Ovary (tissue), 9 donors: ENCODE measurements around the gene ABCA2. TPM values are rescaled to one million over a fixed set of nuclear protein-coding genes. Genes with fewer than 3 reads are reported as not detected.

ENCODE experiments used
- DNase-seq, 5 donors: peaks; one replicate each; pipeline ENCODE4 v3.0.0-alpha.2; 2019 to 2020
- H3K27ac ChIP-seq, 2 donors: fragments of 200-600 bp; one replicate each; pipeline versions ENCODE4 v1.5.1 to v1.8.0; 2019 to 2022
- H3K27me3 ChIP-seq: fragments of 200-600 bp; one replicate; pipeline ENCODE4 v1.8.0; 2022
- H3K36me3 ChIP-seq: fragments of 200-600 bp; sonication (generic); one replicate; pipeline ENCODE4 v1.5.1; 2019
- H3K4me1 ChIP-seq: one replicate; pipeline ENCODE4 v1.8.1; 2013; ENCODE audit warnings: mild to moderate bottlenecking, moderate library complexity; ENCODE audit not compliant: insufficient read depth
- H3K4me3 ChIP-seq: fragments of 200-600 bp; sonication (generic); one replicate; pipeline ENCODE4 v1.5.1; 2017
- H3K9me3 ChIP-seq, 2 donors: fragments of 200-600 bp in 1 of 2; sonication (generic) in 1 of 2; one replicate each; pipeline versions ENCODE4 v1.5.1 to v1.8.1; 2013 to 2019; ENCODE audit warnings: mild to moderate bottlenecking in 1 of 2, moderate library complexity in 1 of 2
- EP300 ChIP-seq: sonication (generic); formaldehyde crosslinking; IDR thresholded peaks from one replicate; pipeline ENCODE4 v1.6.1; 2017; ENCODE audit warnings: antibody characterized with exemption
- POLR2A ChIP-seq: fragments of 450-650 bp; IDR thresholded peaks from one replicate; pipeline ENCODE4 v1.6.1; 2017; ENCODE audit warnings: antibody characterized with exemption, mild to moderate bottlenecking, moderate library complexity
- WGBS, 3 donors: extraction: QIAGEN DNeasy Blood & Tissue Kit in 1 of 3; methylation state at CpG; one replicate each; pipeline versions ENCODE4 v1.1.5 to v1.1.7; 2013 to 2017; 5-methylcytosine and 5-hydroxymethylcytosine counted together
- intact Hi-C, 4 donors: fragments of 100-400 bp; cut with DNase I; formaldehyde crosslinking; loops; one replicate each; pipeline versions ENCODE4 v1.11.0 to v1.15.1; 2022 to 2023
- polyA plus RNA-seq, 2 donors: library from polyadenylated mRNA; stranded (reverse); fragments of 200-250 nt in 1 of 2; fragments of 350-450 nt in 1 of 2; fragmentation: Illumina TruSeq in 1 of 2; extraction: RNeasy Lipid Tissue Mini Kit (QIAGEN cat#74804) in 1 of 2; gene quantifications; one replicate each; pipeline ENCODE4 v1.2.3, GENCODE V29; 2013 to 2014
- total RNA-seq, 7 donors: library from RNA; depleted of rRNA in 2 of 7; stranded (reverse); fragments of >200 nt in 2 of 7; fragmentation: NEBNext Ultra II Directional in 3 of 7; extraction: Animal tissue kit (Norgen Biotek cat#: 25700) in 3 of 7; gene quantifications; one replicate each; pipeline versions ENCODE4 v1.1.0 to v1.2.4, GENCODE V29; 2016 to 2023
- TF ChIP-seq, protein P1 (sequence below), 3 donors: fragments of 450-650 bp in 2 of 3; fragments of 200-600 bp in 1 of 3; IDR thresholded peaks; one replicate each; pipeline versions ENCODE4 v1.5.1 to v1.8.0; 2016 to 2022; ENCODE audit warnings: antibody characterized with exemption in 3 of 3, mild to moderate bottlenecking in 1 of 3
- donor health status: DM: no; HTN: no; CAD: no; lungs with moderate emphysema.
- donor health status: DM: no; HTN: no; CAD: no.
- donor health status: Bipolar disorder and iron deficiency.
- donor health status: DM: yes; HTN: yes; CAD: no.
- donor health status: DM: no; HTN: no; CAD: no.
- donor health status: DM: yes; HTN: yes; CAD: no.

The ABCA2 gene
- total and polyA plus RNA-seq, 9 donors = 2.0 to 26.9 (median 12.3) TPM

GRCh38 chr9:137009938-137010732 is 17.9 kb downstream of the ABCA2 start:
- Histone ChIP-seq H3K27me3 (no peaks in the 10 kb centered on the region), H3K4me3 (no peak overlapping the region), H3K9me3 (no peaks in the 10 kb centered on the region), H3K36me3 (no peaks in the 10 kb centered on the region), H3K27ac (no peak overlapping the region), H3K4me1 (peaks cover 16% of the 10 kb centered on the region)
- WGBS, 3 donors = 94 to 96% (median 96%) methylated on average over 43 to 49 of the region's 49 CpGs
- DNase-seq = no peak
- TF ChIP-seq EP300 = no peak
- TF ChIP-seq, protein P1, sequence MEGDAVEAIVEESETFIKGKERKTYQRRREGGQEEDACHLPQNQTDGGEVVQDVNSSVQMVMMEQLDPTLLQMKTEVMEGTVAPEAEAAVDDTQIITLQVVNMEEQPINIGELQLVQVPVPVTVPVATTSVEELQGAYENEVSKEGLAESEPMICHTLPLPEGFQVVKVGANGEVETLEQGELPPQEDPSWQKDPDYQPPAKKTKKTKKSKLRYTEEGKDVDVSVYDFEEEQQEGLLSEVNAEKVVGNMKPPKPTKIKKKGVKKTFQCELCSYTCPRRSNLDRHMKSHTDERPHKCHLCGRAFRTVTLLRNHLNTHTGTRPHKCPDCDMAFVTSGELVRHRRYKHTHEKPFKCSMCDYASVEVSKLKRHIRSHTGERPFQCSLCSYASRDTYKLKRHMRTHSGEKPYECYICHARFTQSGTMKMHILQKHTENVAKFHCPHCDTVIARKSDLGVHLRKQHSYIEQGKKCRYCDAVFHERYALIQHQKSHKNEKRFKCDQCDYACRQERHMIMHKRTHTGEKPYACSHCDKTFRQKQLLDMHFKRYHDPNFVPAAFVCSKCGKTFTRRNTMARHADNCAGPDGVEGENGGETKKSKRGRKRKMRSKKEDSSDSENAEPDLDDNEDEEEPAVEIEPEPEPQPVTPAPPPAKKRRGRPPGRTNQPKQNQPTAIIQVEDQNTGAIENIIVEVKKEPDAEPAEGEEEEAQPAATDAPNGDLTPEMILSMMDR (IDR thresholded peaks at IDR 0.05) = no peak
- no peak for TF ChIP-seq POLR2A
- intact Hi-C loops = no loop called here

GRCh38 chr9:137009217-137009616 is 18.8 kb downstream of the ABCA2 start:
- 89 to 97% (median 93%) methylated on average over 10 to 18 of the region's 18 CpGs for WGBS, 3 donors
- intact Hi-C loops = no loop called here
- DNase-seq = no peak
- Histone ChIP-seq H3K4me1 (peaks cover 16% of the 10 kb centered on the region), H3K9me3 (no peaks in the 10 kb centered on the region), H3K4me3 (no peak overlapping the region), H3K36me3 (no peaks in the 10 kb centered on the region), H3K27me3 (no peaks in the 10 kb centered on the region), H3K27ac (no peak overlapping the region)
- TF ChIP-seq EP300 (no peak), POLR2A (no peak)
- TF ChIP-seq, protein P1 (IDR thresholded peaks at IDR 0.05) = no peak

DNA sequence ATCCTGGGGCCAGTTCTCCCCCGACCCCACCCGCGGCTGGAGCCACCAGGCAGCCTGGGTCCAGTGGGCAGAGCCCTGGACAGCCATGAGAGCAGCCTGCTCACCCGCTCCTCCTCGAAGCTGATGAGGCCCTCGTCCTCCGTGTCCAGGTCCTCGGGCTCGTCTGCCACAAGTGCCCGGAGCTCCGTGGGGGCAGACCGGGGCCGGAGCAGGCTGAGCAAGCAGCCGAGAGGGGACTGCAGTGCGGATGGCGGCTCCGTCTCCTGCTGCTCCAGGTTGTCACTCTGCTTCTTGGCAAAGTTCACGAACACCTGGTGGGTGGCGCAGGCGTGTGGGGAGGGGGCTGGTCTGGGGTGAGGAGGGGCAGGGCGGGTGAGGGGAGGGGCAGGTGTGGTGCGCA is 19.7 kb downstream of the ABCA2 start:
- intact Hi-C loops = no loop called here
- Histone ChIP-seq H3K9me3 (no peaks in the 10 kb centered on the region), H3K36me3 (no peaks in the 10 kb centered on the region), H3K27ac (no peak overlapping the region), H3K4me3 (no peak overlapping the region), H3K27me3 (no peaks in the 10 kb centered on the region), H3K4me1 (peaks cover 16% of the 10 kb centered on the region)
- TF ChIP-seq, protein P1 (IDR thresholded peaks at IDR 0.05) = no peak
- no peak for TF ChIP-seq EP300
- TF ChIP-seq POLR2A = no peak
- 70 to 88% (median 86%) methylated on average over 7 to 22 of the region's 22 CpGs for WGBS, 3 donors
- DNase-seq = no peak

DNA sequence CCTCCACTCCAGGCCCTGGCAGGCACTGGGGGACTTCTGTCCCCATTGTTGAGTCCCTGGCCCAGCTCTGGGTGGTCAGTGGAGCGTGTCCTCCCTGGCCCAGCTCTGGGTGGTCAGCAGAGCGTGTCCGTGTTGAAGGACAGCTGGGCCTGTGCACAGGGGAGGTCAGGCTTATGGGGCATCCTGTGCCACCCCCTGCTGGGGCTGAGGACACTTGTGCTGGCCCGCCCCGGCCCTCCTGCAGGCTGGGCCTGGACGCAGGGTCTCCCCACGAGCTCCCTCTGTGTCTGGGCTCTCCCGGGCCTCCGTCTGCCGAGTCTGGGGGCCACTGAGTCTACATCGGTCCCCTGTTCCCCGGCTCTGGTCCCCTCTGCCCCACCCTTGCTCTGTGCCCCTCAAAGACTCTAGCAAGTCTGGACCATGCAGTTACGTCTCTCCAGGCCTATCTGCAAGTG is 20.2 kb downstream of the ABCA2 start:
- TF ChIP-seq EP300 (no peak), POLR2A (no peak)
- TF ChIP-seq, protein P1 (IDR thresholded peaks at IDR 0.05) = no peak
- WGBS, 3 donors = 88 to 98% (median 92%) methylated on average over 8 to 13 of the region's 13 CpGs
- Histone ChIP-seq H3K36me3 (no peaks in the 10 kb centered on the region), H3K4me1 (peaks cover 16% of the 10 kb centered on the region), H3K9me3 (no peaks in the 10 kb centered on the region), H3K27ac (no peak overlapping the region), H3K27me3 (no peaks in the 10 kb centered on the region), H3K4me3 (no peak overlapping the region)
- intact Hi-C loops = no loop called here
- no peak for DNase-seq
